Measurements from ENCODE around the gene MMEL1. TPM values are rescaled to one million over a fixed set of nuclear protein-coding genes. Genes with fewer than 3 reads are reported as not detected.

Gene MMEL1
- total and polyA plus RNA-seq, 2 of the 13 experiments (the other 11 are each of a cell fraction or from before 2014, with no cell fraction given): 0.48 TPM; not detected in 1

- CTCF ChIA-PET (ENCODE audit: low intra/inter-chr PET ratio, low total read pairs): no interaction called here
- DNase-seq (ENCODE audit: low spot score) (no peak), ATAC-seq (no peak), FAIRE-seq (no peak)
- in situ Hi-C loops (cut with HindIII; ENCODE audit: extremely low pct_ligation_motif_present, low pct_unique_long_range_greater_than_20kb): no loop called here
- WGBS (ENCODE audit: low lambda C conversion rate): 16% methylated on average over 5 of the region's 11 CpGs
- BruUV-seq (replicated peaks): no TSS peak
- H3K27ac ChIP-seq (ENCODE audit: extremely low read length, insufficient read depth, low read length): no peak overlapping the region
- no peak overlapping the region for H3K9ac ChIP-seq (ENCODE audit: insufficient read depth, low read depth, low read length)
- H3K4me2 ChIP-seq (ENCODE audit: low read depth, low read length): peak overlapping the region; percentile 20; the same call in 1 of the 2 replicates
- H3K9me3 ChIP-seq (ENCODE audit: low read length): no peaks in the 10 kb centered on the region
- POLR2A ChIA-PET: interaction anchor here (1.5 kb wide), 2 partner anchors 16 to 44 kb away, joined by 3 read pairs; partner anchors contain the start of genes PANK4 and PRXL2B
- no peaks in the 10 kb centered on the region for H3K79me2 ChIP-seq (ENCODE audit: insufficient read depth, low read length)
- no peaks in the 10 kb centered on the region for H4K20me1 ChIP-seq (ENCODE audit: insufficient read depth, low read length)
- no peak overlapping the region; a peak in 1 of 6 replicates for H3K4me3 ChIP-seq (replicated peaks in 1 of 3; ENCODE audit: insufficient read depth in 1 of 3, low read depth in 2 of 3, low read length in 3 of 3)
- peaks cover 4 to 6% of the 10 kb centered on the region in 2 experiments; a peak in 3 of 5 replicates for H3K27me3 ChIP-seq (ENCODE audit: control insufficient read depth in 1 of 2, insufficient read depth in 2 of 2, low read length in 2 of 2)
- intact Hi-C loops (cut with micrococcal nuclease; ENCODE audit: unreplicated experiment): no loop called here
- no peaks in the 10 kb centered on the region for H3K36me3 ChIP-seq (replicated peaks in 1 of 2; ENCODE audit: control insufficient read depth in 1 of 2, insufficient read depth in 2 of 2, low read length in 2 of 2)
- H2AFZ ChIP-seq (ENCODE audit: low read length): no peak overlapping the region
- H3K4me1 ChIP-seq (ENCODE audit: insufficient read depth, low read length): peaks cover 52% of the 10 kb centered on the region
- TF ChIP-seq ATF7-NPFF (CRISPR knock-in tag; IDR thresholded peaks at IDR 0.05; ENCODE audit: low read depth) (no peak), RNF2 (conservative IDR thresholded peaks at IDR 0.05; ENCODE audit: low read depth) (no peak), ZNF790 (CRISPR knock-in tag; IDR thresholded peaks at IDR 0.05; ENCODE audit: borderline replicate concordance) (no peak), ZNF737 (CRISPR knock-in tag; IDR thresholded peaks at IDR 0.05; ENCODE audit: borderline replicate concordance) (no peak), ZNF367 (CRISPR knock-in tag; IDR thresholded peaks at IDR 0.05; ENCODE audit: borderline replicate concordance) (no peak), SALL2 (CRISPR knock-in tag; IDR thresholded peaks at IDR 0.05) (no peak), KMT2A (CRISPR knock-in tag; IDR thresholded peaks at IDR 0.05) (no peak), ELK4 (CRISPR knock-in tag; IDR thresholded peaks at IDR 0.05; ENCODE audit: borderline replicate concordance) (no peak), ATF3 (CRISPR knock-in tag; IDR thresholded peaks at IDR 0.05) (no peak), ZNF670 (CRISPR knock-in tag; IDR thresholded peaks at IDR 0.05; ENCODE audit: borderline replicate concordance) (0 out of 2 replicates have a peak, but pooled peaks have one; percentile 33), MIER3 (CRISPR knock-in tag; IDR thresholded peaks at IDR 0.05; ENCODE audit: borderline replicate concordance) (no peak), IRF2 (CRISPR knock-in tag; IDR thresholded peaks at IDR 0.05) (no peak), KAT2B (IDR thresholded peaks at IDR 0.05; ENCODE audit: borderline replicate concordance, low read depth, low read length) (no peak), ZNF768 (CRISPR knock-in tag; IDR thresholded peaks at IDR 0.05) (no peak)
- TF ChIP-seq, protein P1, sequence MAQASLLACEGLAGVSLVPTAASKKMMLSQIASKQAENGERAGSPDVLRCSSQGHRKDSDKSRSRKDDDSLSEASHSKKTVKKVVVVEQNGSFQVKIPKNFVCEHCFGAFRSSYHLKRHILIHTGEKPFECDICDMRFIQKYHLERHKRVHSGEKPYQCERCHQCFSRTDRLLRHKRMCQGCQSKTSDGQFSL (CRISPR knock-in tag; IDR thresholded peaks at IDR 0.05): no peak
- TF ChIP-seq, protein P2, sequence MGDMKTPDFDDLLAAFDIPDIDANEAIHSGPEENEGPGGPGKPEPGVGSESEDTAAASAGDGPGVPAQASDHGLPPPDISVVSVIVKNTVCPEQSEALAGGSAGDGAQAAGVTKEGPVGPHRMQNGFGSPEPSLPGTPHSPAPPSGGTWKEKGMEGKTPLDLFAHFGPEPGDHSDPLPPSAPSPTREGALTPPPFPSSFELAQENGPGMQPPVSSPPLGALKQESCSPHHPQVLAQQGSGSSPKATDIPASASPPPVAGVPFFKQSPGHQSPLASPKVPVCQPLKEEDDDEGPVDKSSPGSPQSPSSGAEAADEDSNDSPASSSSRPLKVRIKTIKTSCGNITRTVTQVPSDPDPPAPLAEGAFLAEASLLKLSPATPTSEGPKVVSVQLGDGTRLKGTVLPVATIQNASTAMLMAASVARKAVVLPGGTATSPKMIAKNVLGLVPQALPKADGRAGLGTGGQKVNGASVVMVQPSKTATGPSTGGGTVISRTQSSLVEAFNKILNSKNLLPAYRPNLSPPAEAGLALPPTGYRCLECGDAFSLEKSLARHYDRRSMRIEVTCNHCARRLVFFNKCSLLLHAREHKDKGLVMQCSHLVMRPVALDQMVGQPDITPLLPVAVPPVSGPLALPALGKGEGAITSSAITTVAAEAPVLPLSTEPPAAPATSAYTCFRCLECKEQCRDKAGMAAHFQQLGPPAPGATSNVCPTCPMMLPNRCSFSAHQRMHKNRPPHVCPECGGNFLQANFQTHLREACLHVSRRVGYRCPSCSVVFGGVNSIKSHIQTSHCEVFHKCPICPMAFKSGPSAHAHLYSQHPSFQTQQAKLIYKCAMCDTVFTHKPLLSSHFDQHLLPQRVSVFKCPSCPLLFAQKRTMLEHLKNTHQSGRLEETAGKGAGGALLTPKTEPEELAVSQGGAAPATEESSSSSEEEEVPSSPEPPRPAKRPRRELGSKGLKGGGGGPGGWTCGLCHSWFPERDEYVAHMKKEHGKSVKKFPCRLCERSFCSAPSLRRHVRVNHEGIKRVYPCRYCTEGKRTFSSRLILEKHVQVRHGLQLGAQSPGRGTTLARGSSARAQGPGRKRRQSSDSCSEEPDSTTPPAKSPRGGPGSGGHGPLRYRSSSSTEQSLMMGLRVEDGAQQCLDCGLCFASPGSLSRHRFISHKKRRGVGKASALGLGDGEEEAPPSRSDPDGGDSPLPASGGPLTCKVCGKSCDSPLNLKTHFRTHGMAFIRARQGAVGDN (CRISPR knock-in tag; IDR thresholded peaks at IDR 0.05): peak; percentile 8; the same call in 1 of the 2 replicates
Observed at GRCh38 chr1:2542246-2542915, 90.4 kb downstream of the MMEL1 start.

Data from HepG2 (cell line).